K562 (cell line): Measurements from ENCODE around the gene C2CD4B. TPM values are rescaled to one million over a fixed set of nuclear protein-coding genes. Genes with fewer than 3 reads are reported as not detected.

ENCODE experiments used
- DLX4 ChIP-seq: fragments of 250-450 bp; sonication (Bioruptor Pico); IDR thresholded peaks from 2 replicates; pipeline ENCODE4 v1.6.1; 2021; ENCODE audit warnings: mild to moderate bottlenecking
- HMGXB4 ChIP-seq: sonication (generic); formaldehyde crosslinking; IDR thresholded peaks from 2 replicates; pipeline ENCODE4 v1.8.1; 2023; ENCODE audit warnings: mild to moderate bottlenecking, missing genetic modification reagents
- HOXB6 ChIP-seq: fragments of 250-450 bp; sonication (Bioruptor Pico); IDR thresholded peaks from 2 replicates; pipeline ENCODE4 v1.5.1; 2022; ENCODE audit warnings: mild to moderate bottlenecking, borderline replicate concordance
- IRF9 ChIP-seq: fragments of 450-650 bp; IDR thresholded peaks from 2 replicates; pipeline ENCODE4 v1.6.1; 2016; ENCODE audit warnings: missing biosample characterization, missing genetic modification characterization
- KAT2B ChIP-seq: IDR thresholded peaks from one replicate; pipeline ENCODE4 v1.6.1; 2012; ENCODE audit warnings: low read depth, mild to moderate bottlenecking, control low read depth, inconsistent platforms, low read length, moderate library complexity
- MAX ChIP-seq: sonication (generic); formaldehyde crosslinking; IDR thresholded peaks from 2 replicates; pipeline ENCODE4 v1.9.0; 2022; ENCODE audit warnings: mild to moderate bottlenecking, missing genetic modification reagents
- POLR2H ChIP-seq: IDR thresholded peaks from 2 replicates; pipeline ENCODE4 v1.6.1; 2016; ENCODE audit warnings: missing genetic modification characterization, low read depth, mild to moderate bottlenecking, control low read depth, missing compliant biosample characterization, moderate library complexity
- PRMT5 ChIP-seq: sonication (generic); formaldehyde crosslinking; IDR thresholded peaks from 2 replicates; pipeline ENCODE4 v1.5.0; 2020; ENCODE audit warnings: missing genetic modification reagents
- RBM22 ChIP-seq: fragments of 200-400 bp; formaldehyde crosslinking; IDR thresholded peaks from 2 replicates; pipeline ENCODE4 v1.6.1; 2018; ENCODE audit warnings: low read length, low read depth; ENCODE audit not compliant: poor library complexity, severe bottlenecking
- RHOXF2B ChIP-seq: fragments of 250-450 bp; sonication (Bioruptor Pico); conservative IDR thresholded peaks from 2 replicates; pipeline ENCODE4 v1.5.1; 2021
- RNF219 ChIP-seq: fragments of 250-450 bp; sonication (Bioruptor Pico); IDR thresholded peaks from 2 replicates; pipeline ENCODE4 v1.5.0; 2022; ENCODE audit warnings: mild to moderate bottlenecking
- STAT6 ChIP-seq: sonication (generic); formaldehyde crosslinking; IDR thresholded peaks from 2 replicates; pipeline ENCODE4 v1.8.1; 2023; ENCODE audit warnings: mild to moderate bottlenecking, missing genetic modification reagents
- TFE3 ChIP-seq: fragments of 450-650 bp; formaldehyde crosslinking; IDR thresholded peaks from 2 replicates; pipeline ENCODE4 v1.4.0; 2020; ENCODE audit warnings: mild to moderate bottlenecking, mixed read lengths
- ZFP1 ChIP-seq: fragments of 450-650 bp; formaldehyde crosslinking; IDR thresholded peaks from 2 replicates; pipeline ENCODE4 v1.4.0; 2020; ENCODE audit warnings: mild to moderate bottlenecking, mixed read lengths
- ZNF197 ChIP-seq: fragments of 200-800 bp; sonication (Bioruptor generic); IDR thresholded peaks from 2 replicates; pipeline ENCODE4 v1.6.1; 2016; ENCODE audit warnings: low read depth, missing genetic modification characterization, missing compliant biosample characterization
- polyA plus RNA-seq, 8 experiments: library from polyadenylated mRNA; depleted of rRNA in 4 of 8; stranded (reverse) in 5 of 8; unstranded in 3 of 8; fragments of >200 nt; fragmentation: Nextera tagmentation in 2 of 8; fragmentation: Illumina TruSeq in 1 of 8; extraction: Ambion mirVana in 2 of 8; extraction: Trizol in 1 of 8; gene quantifications; 2 replicates each; pipeline versions ENCODE4 v1.2.1 to v1.2.3, GENCODE V29; 2011 to 2014; ENCODE audit warnings: inconsistent platforms in 1 of 8, missing spikeins in 1 of 8
- total RNA-seq, 7 experiments: library from RNA; depleted of rRNA in 6 of 7; stranded (reverse); fragments of >200 nt in 6 of 7; fragmentation: Illumina TruSeq in 2 of 7; extraction: Trizol in 2 of 7; gene quantifications; 2 replicates each; pipeline versions ENCODE4 v1.2.1 to v1.2.3, GENCODE V29; 2011 to 2021; ENCODE audit warnings: low replicate concordance in 1 of 7

The C2CD4B gene
- total and polyA plus RNA-seq, 9 of the 15 experiments (the other 6 are each of a cell fraction or from before 2014, with no cell fraction given) = 0.11 TPM; not detected in 8

GRCh38 chr15:62119227-62119864 lies 45.7 kb downstream of the C2CD4B start (continued):
- TF ChIP-seq STAT6 (CRISPR knock-in tag) (no peak), HOXB6 (CRISPR knock-in tag) (0 out of 2 replicates have a peak, but pooled peaks have one; percentile 48), MAX (CRISPR knock-in tag) (no peak), RHOXF2B (CRISPR knock-in tag) (no peak), ZNF197 (no peak), IRF9 (tag) (peak; percentile 93), DLX4 (no peak), HMGXB4 (CRISPR knock-in tag) (no peak), TFE3 (CRISPR knock-in tag) (no peak), KAT2B (no peak), POLR2H (tag) (peak; percentile 58), PRMT5 (CRISPR knock-in tag) (no peak), ZFP1 (no peak), RBM22 (no peak), RNF219 (CRISPR knock-in tag) (no peak)
